Stimulated activated CD8-positive, alpha-beta memory T cell treated with anti-CD3 and anti-CD28 coated beads, Interleukin-2, amount 100 ng/mL, for 48 hours (primary cell): Measurements from ENCODE around the gene HDAC4.

Experiments
- DNase-seq, 2 donors: peaks; one replicate each; pipeline ENCODE4 v3.0.0-alpha.2; 2020; ENCODE audit warnings: low read depth in 2 of 2

HDAC4 gene

DNA sequence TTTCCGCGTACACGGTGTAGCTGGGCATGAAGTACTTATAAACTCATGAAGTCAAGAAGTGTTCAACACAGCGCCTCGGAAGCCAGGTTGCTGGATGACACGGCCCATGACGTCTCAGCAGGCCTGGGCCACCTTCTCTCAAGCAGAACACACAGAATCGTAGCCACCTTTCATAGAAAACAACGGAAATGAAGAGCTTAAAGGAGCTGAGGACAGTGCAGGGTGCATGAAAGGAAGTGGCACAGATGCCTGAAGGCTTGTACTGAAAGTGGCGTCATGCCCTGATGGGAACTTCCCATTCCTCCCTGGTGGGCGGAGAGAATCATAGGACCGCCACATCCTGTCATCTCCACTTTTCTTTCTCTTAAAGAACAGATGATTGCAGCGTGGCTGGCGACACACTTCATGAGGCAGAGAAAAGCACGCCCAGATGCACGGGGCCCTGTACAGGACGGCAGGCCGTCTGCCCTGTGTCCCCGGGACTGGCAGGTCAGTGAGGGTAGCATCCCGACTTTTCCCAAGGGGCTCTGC, 31.1 kb downstream of the HDAC4 start:
- DNase-seq = peak; percentile 19 to 59

DNA sequence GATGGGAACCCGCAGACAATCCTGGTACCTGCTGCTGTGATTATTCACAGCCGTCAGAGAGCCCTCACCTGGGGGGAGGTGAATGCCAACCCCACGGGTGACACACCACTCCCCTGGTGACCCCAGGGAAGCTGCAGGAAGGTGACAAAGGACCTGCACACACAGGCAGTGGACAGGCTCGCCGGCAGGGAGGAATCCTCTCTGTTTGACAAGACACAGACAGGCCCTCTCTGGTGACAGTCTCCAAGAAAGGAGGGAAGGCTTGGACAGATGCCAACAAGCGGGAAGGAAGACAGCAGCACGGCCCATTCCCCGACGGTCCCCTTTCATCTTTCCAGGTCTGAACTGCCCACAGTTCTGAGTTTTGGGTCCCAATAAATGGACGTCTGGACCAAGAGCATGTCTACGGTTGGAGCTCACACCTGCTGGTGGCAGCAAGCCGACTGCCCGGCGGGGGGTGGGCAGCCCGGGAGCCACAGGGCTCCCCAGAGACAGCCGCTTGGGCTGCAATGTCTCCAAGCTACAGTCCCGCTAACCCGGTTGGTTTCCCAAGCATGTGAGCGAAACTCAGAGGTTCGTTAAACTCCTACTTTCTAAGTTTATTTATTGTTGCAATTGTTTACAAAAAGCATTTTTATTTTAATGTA, 31.8 kb downstream of the HDAC4 start:
- no peak for DNase-seq

DNA sequence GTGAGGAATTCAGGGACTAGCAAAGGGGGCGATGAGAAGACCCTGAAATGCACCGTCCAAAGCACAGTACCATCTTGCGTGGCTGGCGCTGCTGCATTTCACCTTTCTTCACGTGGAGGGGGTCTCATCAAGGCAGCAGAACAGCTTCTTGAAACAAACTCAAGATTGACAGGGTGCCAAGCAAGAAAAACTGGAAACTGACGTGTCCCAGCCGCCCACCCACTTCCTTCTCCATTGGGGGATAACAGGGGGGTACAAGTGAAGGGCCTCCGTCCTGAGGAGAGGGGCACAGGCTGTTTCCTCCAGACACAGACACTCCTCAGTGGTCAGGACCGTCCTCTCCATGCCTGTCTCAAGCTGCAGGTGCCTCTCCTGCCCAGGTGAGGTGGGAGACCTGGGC, 32.5 kb downstream of the HDAC4 start:
- DNase-seq = no peak

DNA sequence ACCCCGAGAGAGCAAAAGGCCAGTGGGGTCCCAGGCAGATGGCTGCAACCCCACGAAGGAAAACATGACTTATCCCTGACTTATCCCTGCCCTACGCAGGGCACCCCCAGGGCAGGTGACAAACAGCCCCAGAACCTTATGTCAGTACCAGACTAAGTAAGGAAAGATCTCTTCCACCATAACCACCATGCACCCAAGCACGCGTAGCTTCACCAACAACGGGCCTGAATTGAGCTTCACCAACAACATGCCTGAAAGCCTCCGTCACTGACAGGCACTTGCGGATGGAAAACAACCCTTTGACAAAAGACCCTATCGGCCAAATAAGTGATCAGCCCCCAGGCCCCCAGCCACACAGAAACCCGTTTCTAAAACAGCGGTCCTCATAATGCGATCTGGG, 34.1 kb downstream of the HDAC4 start:
- DNase-seq = no peak

DNA sequence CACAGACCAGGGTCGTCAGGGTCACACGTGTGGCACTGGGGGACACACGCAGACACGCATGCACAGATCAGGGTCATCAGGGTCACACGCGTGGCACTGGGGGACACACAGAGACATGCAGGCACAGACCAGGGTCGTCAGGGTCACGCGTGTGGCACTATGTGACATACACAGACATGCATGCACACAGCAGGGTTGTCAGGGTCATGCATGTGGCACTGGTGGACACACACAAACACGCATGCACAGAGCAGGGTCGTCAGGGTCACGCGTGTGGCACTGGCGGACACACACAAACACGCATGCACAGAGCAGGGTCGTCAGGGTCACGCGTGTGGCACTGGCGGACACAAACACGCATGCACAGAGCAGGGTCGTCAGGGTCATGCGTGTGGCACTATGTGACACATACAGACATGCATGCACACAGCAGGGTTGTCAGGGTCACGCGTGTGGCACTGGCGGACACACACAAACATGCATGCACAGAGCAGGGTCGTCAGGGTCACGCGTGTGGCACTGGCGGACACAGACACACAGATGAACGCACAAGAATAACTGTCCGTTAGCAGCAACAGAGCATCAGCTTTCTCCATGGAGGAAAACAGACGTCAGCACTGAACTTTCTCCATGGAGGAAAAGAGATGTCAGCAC, 34.9 kb downstream of the HDAC4 start:
- DNase-seq = no peak

DNA sequence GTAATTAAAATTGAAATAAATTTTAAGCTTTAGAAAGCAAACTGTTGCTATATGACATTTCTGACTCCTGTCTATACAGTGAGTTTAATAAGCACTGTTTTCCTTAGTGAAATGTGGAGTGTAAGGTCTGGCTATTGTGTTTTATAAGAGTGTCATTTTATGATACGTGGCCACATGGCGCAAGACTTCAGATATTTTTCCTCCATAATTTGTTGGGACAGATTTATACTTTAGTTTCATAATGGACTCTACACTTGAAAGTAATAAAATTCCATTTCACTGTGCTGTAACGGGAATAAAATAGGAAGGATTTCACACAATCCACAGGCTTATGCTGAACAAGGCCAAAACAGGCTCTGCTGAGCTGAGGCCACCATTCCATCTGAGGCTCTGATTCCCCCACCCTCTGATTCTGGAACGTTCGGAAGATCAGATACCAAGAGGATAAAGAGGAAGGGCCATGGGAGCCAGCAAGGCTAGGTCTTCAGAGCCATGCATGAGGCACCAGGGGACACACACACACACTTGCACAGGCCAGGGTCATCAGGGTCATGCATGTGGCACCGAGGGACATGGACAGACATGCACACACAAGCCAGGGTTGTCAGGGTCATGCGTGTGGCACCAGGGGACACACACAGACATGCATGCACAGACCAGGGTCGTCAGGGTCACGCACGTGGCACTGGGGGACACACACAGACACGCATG, 35.6 kb downstream of the HDAC4 start:
- DNase-seq = no peak

DNA sequence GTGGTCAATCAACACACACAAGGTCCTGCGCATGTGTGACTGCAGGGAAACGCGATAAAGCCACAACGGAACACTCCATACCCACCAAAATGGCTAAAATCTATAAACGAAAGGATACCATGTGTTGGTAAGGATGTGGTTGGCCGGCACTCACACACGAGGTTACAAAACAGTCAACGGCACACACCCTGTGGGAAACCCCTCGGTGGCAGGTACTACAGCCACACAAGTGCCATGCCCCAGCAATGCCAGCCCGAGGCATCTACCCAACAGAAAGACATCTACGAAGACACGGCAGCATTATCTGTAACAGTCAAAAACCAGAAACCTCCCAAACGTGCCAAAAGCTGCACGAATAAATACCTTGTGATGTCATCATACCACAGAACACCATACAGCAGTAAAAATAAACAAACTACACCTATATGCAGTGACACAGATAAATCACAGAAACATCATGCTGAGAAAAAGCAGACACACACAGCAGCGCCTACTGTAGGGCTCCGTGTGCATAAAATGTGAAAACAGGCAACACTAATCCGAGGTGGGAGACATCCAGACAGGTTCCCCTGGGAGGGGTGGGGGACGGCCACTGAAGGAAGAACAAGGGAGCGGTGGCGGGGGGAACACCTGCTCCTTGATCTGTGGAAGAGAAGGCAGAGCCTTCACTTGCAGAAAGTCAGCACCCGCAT, 36.7 kb downstream of the HDAC4 start:
- DNase-seq = no peak

DNA sequence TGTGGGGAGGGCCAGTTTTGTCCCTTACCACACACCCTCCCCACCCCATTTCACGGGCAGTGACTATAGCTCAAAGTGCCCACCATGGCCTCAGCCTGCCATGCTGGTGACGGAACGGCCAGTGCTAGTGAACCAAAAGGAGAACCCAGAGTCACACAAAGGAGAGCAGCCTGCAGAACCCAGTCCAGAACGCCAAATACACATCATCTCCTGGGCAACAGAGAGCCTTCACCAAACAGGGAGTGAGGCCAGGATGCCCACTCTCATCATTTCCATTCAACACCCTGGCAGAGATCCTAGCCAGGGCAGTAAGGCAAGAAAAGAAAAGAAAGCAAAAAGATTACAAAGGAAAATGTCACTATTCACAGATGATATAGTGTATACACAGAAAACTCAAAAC, 38.3 kb downstream of the HDAC4 start:
- no peak for DNase-seq

DNA sequence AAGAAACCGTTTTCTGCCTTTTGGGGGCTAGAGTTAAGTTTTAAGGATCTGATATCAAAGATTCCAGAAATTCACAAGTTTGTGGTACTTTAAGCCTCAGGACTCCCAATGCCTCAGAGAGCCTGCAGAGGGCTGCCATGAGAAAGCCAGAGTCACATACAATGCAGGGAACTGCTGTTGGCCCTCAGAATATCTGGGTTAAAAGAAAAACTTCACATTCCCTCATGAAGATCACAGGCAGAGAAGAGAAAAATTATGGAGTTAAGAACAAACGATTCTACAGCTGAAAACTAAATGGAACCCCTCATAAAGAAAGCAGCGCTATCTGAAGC, 39.5 kb downstream of the HDAC4 start:
- no peak for DNase-seq

DNA sequence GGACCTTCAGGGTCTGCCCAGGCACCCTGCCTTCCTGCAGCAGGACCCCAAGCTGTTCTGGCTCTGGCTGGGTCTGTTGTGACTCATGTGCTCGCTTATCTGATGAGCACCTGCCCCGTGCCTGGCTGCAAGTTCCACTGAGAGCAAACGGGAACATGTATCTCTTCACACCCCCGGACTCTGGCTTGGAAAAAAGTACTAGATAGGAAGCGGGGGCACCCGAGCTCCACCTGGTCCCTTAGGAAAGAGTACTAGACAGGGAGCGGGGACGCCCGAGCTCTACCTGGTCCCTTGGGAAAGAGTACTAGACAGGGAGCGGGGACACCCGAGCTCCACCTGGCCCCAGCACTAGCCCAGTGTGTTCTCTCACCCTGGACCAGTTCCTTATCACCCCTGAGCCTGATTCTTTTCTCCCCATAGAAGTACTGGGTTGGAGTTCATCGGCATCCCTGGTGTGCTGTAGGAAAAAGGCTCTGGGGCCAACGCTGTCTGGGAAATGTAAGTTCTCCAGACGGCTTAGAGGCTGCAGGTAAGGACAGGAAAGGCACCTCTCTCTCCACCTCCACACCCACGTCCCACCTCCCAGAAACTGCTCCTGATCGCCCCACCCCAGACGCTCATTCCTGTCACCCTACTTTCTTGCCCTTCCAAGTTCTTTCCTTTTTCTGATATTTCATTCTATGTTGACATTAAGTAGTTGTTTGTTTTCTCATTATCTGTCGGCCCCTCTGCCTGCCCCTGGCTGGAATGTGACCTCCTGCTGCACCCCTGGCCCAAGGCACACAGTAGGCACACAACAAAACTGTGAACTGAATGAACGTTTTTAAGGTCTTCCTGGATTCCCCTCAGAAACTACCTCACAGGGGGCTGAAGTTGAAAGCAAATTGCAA, 40.2 kb downstream of the HDAC4 start:
- DNase-seq = no peak

DNA sequence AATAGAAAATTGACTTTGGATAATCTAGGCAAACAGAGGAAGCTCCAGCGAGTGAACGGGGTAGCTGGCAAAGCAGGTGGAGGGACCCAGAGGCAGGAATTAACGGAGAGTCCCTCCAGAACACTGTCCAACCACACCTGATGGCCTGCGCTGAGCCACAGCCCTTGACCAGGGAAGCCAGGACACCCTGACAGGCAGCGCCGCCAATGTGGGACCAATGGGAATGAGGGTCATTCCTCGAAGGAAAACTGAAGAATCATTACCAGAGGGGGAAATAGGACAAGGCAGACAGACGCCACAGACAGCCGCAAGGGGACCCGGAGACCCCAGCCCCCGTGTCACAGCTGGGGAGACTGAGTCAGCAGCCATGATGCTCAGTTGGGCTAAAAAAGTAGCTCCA, 40.8 kb downstream of the HDAC4 start:
- no peak for DNase-seq

DNA sequence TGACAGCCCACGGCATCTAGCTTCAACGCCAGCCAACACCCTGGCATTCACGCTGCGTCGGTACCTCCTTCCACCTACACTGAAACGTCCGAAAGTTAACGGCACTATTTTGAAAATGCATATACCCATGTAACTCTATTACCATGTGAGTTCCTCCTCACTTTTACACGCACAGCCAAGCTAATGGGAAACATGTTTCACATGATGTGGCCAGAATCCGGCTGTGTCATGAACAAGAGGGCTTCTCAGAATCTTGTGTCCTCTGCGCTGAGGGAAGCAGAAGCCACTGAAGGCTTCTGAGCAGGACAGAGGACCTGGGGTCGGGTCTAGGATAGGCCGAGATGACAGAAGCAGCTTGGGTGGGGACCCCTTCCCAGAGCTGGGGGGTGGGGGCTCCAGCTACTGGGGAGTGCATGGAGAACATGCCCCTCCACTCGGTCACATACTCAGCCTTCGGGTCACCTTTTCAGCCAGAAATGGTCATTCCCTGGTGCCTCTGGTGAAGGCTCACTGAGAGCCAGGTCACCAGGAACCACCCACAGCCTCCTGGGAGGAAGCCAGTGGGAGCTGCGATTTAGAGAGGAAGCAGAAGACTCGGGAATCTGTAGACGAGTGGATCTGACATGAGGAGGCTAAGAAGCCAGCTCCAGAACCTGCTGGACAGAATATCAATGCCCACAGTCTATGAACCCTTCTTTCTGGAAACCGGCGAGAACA, 41.5 kb downstream of the HDAC4 start:
- no peak for DNase-seq

DNA sequence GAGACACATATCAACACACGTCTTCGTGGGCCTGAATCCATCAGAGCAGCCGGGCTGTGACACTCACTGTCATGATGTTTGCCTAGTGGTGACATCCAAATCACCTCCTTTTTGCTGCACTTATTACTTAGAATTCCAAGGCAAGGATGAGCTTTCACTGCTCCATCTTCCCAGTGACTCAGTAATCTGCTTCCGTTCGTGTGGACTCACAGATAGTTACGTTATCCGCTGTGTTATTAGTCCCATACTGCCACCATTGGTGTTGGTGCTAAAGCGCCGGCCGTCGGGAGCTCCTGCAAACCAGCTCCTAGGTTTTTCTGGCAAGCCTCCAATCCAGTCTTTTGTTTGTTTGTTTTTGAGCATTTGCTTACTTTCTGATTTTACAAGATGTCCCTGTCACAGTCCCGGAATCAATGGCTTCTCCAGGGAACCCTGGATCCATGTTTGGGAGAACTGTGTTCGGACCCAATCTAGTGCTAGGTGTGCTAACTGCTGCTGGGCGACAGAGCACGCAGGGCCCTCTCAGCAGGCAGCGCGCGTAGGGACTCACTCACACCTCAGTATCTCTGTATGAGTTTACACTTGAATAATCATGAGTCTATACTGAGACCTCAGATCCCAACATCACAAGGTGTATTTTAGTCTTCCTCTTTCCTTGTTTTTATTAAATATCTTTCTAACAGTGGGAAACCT, 42.6 kb downstream of the HDAC4 start:
- no peak for DNase-seq

DNA sequence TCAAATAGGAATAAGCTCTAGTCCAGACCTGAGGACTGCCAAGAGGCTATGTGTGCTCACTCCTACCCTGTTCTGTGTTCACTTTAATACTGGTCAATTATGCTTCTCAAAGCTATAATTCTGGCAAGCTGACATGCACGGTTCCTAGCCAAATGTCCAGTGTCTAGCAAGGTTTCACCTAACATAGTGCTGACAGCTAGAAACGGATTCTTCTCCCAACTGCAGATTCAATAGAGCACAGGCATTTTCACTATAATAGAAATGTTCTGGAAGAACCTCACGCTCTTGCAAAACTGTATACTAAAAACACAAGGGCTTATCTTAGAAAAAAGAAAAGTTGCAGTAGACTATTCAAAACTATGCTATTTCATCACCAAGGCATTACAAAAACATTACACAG, 45.1 kb downstream of the HDAC4 start:
- no peak for DNase-seq

DNA sequence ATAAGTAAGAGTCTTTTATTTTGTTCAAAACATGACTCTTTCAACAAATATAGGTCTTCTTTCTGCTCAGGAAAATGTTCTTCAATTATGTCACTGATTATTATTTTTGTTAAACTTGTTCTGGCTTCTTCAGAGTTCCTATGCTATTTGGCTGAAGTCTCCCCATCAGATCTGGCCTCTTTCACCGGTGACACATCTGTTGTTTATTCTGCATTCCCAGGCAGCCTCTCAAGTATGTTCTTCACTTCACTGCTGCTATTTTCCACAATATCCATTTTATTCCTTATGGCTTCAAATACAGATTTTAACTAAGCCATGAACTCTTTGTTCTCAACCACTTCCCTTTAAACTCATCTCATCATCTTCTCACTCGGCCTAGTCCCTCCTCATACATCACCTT, 45.7 kb downstream of the HDAC4 start:
- DNase-seq = no peak

DNA sequence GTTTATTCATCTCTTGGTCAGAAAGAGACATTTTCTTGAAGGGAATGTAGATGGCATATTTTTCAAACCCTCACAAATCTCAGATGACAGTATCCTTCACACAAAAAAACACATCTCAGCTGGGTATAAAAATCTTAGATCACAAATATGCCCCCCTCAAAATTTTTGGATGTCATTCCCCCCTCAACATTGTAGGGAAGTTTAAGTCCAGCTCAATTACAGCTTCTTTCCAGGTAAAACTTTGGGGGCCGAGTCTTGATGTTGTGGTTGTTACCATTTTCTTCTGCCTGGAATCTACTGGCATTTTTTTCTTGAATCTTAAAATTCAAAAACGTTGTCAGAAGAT, 46.1 kb downstream of the HDAC4 start:
- DNase-seq = no peak

DNA sequence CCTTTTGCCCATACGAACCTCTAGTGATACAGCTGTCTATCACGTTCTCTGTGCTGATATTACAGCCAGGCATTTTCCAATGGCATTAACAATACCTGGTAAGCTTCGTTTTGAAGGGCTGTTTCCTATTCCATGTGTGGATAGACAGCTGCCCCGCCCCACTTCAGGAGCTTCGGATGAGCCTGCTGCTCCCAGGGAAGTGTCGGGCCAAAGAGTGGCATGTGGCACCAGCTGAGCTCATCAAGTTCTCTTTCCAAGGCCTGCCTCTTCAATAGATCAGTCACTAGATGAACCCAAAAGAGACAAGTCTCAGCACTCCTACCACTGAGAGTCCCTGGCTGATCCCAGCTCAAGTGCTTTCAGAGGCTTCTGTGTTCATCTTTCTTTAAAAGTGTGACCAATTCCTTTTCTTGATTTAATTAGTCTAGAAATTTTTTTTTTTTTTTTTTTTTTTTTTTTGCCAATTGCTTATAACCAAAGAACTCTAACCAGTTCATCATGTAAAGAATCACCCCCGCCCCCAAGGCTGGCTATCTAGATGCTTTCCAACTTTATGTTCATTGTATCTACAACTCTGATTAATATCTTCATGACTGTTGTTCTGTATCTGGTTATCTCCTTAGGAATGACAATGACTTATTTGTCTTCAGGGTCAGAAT, 46.6 kb downstream of the HDAC4 start:
- DNase-seq = no peak

DNA sequence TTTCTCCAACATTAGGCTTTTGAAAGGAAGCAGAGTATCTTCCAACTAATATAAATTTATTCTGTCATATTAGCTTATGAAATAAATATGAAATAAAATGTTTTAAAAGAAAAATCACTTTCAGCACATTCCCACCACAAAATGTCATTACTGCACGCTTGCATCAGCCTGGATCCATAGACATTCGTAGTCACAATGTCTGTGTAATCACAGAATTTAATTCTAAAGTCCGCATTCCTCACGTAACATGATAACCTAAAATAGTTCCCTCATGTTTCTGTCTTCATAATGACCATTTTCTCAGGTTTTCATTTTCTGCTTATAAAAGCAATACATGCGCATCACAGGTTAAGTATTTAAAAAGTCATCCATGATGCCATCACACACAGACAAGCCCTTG, 47.1 kb downstream of the HDAC4 start:
- no peak for DNase-seq

DNA sequence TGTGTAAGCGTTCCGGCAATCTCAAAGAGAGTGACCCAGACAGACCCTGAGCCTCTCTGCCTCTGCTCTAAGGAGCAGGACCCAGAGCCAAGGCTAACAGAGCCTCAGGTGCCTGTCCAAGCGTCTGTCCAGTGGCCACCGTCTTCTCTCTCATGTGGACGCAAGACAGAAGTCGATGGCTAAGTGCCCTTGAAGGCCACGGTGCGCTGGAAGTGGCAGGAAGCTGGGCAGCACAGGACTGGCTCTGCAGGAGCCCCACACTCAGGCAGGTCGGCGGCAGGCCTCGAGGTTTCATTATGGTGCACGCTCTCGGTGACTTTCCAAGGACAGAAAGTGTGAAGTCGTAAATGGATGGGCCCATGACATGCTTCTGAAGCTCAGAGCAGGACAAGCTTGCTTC, 49.1 kb downstream of the HDAC4 start:
- no peak for DNase-seq
